Measurements from ENCODE around the gene PCBP1.

DNA sequence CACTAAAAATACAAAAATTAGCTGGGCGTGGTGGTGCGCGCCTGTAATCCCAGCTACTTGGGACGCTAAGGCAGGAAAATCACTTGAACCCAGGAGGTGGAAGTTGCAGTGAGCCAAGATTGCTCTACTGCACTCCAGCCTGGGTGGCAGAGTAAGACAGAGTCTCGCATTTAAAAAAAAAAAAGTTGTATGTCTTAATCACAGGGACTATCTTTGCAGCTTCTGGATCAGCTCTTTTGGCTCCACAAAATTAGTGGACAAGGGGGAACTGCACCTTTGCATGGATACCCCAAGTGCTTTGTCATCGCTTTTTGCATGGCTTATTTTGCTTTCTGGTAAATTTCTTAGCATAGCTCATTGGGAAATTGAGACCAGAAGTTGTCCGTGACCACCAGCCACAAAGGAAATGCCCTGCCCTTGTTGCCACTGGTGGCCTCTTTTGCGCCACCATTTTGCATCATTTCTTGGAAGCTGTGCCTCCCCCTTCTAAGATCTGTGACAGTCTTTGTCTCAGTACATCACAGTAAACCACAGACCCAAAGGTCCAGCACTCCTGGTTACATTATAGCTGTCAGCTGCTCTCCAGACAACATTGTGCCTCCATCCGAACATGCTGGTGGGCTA, 43.9 kb upstream of the PCBP1 start:
- TF ChIP-seq, protein P1, sequence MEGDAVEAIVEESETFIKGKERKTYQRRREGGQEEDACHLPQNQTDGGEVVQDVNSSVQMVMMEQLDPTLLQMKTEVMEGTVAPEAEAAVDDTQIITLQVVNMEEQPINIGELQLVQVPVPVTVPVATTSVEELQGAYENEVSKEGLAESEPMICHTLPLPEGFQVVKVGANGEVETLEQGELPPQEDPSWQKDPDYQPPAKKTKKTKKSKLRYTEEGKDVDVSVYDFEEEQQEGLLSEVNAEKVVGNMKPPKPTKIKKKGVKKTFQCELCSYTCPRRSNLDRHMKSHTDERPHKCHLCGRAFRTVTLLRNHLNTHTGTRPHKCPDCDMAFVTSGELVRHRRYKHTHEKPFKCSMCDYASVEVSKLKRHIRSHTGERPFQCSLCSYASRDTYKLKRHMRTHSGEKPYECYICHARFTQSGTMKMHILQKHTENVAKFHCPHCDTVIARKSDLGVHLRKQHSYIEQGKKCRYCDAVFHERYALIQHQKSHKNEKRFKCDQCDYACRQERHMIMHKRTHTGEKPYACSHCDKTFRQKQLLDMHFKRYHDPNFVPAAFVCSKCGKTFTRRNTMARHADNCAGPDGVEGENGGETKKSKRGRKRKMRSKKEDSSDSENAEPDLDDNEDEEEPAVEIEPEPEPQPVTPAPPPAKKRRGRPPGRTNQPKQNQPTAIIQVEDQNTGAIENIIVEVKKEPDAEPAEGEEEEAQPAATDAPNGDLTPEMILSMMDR (IDR thresholded peaks at IDR 0.05) = no peak
- no peak for TF ChIP-seq POLR2A (IDR thresholded peaks at IDR 0.05)

Measured in adrenal gland (tissue), 5 donors.